ENCODE results near the gene CENPF. TPM values are rescaled to one million over a fixed set of nuclear protein-coding genes. Genes with fewer than 3 reads are reported as not detected.
"Not testable (repeated sequence)": the region's sequence is repeated elsewhere in the genome, so short reads cannot be mapped to it uniquely, and the experiment has no call there.

Gene CENPF
- total RNA-seq, 1 donor = 42.1 TPM

DNA sequence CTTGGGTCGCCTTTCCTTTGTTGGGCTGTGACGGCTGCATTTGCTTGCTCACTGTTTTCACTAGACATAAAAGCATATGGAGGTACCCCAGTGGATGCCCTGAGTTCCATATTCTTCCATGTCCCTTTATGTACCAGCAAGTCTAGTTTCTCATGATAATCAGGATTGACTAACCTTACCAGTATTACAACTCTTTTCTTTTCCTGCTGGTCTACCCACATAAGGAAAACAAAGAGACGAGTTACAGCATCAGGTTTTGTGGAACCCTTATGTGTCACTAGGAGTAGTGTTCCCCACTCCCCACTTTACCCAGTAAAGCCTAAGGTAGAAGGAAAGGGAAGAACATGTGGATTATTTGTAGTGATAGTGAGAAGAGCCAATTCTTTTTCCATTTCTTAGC lies 16.4 kb upstream of the CENPF start:
- no peak for TF ChIP-seq CTCF (IDR thresholded peaks at IDR 0.05; ENCODE audit: insufficient read depth, low read length)
- H3K4me3 ChIP-seq (ENCODE audit: low read depth, low read length) = no peak overlapping the region
- DNase-seq (ENCODE audit: low read depth) = no peak

- no peak overlapping the region for H3K4me3 ChIP-seq (ENCODE audit: low read depth, low read length)
- no peak for DNase-seq (ENCODE audit: low read depth)
- no peak for TF ChIP-seq CTCF (IDR thresholded peaks at IDR 0.05; ENCODE audit: insufficient read depth, low read length)
These were observed 15.8 kb upstream of the CENPF start for GRCh38 chr1:214587165-214587564.

GRCh38 chr1:214588963-214589597 lies 13.9 kb upstream of the CENPF start:
- TF ChIP-seq CTCF (IDR thresholded peaks at IDR 0.05; ENCODE audit: insufficient read depth, low read length) = no peak
- peak; percentile 40 for DNase-seq (ENCODE audit: low read depth)
- H3K4me3 ChIP-seq (ENCODE audit: low read depth, low read length) = no peak overlapping the region

DNA sequence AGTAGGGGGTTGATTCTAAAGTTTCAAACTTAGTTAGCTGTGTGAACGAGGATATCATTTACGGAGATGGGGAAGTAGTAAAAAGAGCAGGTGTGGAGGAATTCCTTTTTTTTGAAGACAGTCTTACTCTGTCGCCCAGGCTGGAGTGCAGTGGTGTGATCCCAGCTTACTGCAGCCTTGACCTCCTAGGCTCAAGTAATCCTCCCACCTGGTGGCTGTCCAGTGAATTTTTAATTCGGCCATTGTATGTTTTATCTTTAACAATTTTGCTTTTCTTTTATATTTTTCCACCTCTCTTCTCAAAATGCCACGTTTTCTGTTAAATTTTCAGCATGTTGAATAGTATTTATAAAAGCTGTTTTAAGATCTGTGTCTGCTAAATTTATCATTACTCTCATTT lies 12.3 kb upstream of the CENPF start:
- DNase-seq (ENCODE audit: low read depth) = no peak
- TF ChIP-seq CTCF (IDR thresholded peaks at IDR 0.05; ENCODE audit: insufficient read depth, low read length) = no peak
- no peak overlapping the region for H3K4me3 ChIP-seq (ENCODE audit: low read depth, low read length)

DNA sequence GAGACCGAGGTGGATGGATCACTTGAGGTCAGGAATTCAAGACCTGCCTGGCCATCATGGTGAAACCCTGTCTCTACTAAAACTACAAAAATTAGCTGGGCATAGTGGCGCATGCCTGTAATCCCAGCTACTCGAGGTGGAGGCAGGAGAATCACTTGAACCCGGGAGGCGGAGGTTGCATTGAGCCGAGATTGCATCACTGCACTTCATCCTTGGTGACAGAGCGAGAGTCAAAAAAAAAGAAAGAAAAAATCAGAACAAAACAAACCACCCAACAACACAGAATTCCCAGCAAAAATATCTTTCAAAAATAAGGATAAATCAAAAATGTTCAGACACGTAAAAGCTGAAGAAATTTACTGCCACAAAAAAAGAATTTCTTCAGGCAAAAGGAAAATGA lies 11.1 kb upstream of the CENPF start:
- H3K4me3 ChIP-seq (ENCODE audit: low read depth, low read length); DNase-seq (ENCODE audit: low read depth): not testable (repeated sequence)

- no peak for DNase-seq (ENCODE audit: low read depth)
- TF ChIP-seq CTCF (IDR thresholded peaks at IDR 0.05; ENCODE audit: insufficient read depth, low read length) = no peak
- no peak overlapping the region for H3K4me3 ChIP-seq (ENCODE audit: low read depth, low read length)
These were observed 9.8 kb upstream of the CENPF start for GRCh38 chr1:214593158-214593557.

DNA sequence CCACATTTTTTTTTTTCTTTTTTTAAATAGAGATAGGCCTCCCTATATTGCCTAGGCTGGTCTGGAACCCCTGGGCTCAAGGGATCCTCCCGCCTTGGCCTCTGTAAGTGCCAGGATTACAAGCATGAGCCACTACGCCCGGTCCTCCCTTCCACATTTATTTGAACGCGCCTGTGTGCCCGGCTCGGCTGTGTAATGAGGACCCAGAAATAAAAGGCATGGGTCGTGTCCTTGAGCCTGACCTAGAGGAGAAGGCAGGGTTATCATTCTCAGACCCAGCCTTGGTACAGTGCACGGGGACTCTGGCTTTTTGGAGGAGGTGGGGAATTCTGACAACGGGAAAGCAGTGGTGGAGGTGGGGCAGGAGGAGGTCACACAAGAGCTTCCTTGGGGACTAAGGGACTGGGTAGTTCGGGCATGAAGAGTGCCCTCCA lies 841 bp downstream of the CENPF start:
- TF ChIP-seq CTCF (IDR thresholded peaks at IDR 0.05; ENCODE audit: insufficient read depth, low read length) = no peak
- peak overlapping the region; percentile 82 for H3K4me3 ChIP-seq (ENCODE audit: low read depth, low read length)
- no peak for DNase-seq (ENCODE audit: low read depth)

Data from fibroblast of the aortic adventitia (primary cell).